HG03342 (cell line): Measurements from ENCODE around the gene GSTP1.
"Not testable (repeated sequence)": the region's sequence is repeated elsewhere in the genome, so short reads cannot be mapped to it uniquely, and the experiment has no call there.

Experiments
- ATAC-seq: cut with Tn5 transposase; IDR thresholded peaks from one replicate; pipeline ENCODE4 v1.9.1; 2021; ENCODE audit warnings: mild to moderate bottlenecking, moderate library complexity; ENCODE audit not compliant: unreplicated experiment

The GSTP1 gene

DNA sequence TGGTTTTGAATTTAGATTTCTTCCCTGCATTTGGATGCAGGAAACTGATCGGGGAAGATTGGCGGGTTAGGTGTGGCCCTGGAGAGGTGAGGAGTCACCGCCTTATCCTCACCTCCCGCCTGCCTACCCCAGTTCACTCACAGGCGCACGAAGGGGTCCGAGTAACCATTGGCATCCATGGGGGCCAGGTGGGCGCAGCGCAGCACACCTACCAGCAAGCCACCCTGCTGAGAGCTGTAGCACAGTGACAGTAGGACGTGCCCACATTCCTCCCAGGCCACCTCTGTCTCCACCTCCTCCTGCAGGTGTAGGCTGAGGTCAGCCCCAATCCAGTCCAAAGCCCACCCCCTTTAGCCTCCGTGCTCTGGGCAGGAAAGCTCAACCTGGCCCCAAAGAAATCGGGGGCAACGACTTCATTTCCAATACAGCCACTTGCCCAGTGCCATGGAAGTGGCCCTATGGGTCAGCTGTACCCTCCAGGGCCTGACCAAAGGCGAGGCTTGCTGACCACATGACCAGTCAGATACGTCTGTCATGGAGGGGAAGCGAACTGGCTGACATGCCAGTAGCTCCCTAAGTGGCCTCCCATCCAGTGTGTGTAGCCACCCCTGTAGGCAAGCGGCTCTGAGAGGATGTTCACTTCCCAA is 29.8 kb downstream of the GSTP1 start:
- no peak for ATAC-seq

DNA sequence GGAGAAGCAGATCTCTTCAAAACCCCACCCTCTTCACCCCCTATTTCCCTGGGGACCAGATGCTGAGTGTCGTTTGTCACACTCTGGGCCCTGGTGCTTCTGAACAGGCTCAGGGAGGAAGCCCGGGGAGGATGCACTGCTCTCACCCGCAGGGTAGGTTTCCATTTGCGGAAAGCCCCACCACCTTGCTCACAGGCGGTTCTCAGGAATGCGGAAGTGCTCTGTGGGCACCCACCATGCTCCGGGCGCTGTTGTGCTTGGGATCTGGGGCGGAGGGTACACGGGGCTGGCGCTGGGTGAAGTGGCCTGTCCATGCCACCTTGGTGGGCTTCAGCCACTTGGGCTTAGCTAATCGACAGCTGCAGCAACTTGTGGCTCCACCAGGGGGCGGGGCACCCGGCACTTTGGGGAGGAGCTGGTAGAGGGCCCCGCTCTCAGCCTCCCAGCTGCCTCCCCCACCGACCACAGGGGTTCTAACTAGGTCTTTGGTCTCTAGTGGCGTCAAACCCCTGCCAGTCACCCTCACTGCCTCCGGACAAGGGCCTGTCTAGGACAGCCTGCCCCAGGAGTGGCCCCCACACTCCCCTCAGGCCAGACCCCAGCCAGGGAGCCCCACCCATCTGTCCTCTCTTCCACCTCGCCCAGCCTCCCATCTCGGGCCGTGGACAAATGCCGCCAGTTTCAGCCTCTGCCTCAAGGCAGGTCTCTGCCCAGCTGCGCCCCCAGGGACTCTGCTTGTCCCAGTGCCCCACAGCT is 30.5 kb downstream of the GSTP1 start:
- peak; percentile 79 for ATAC-seq

- ATAC-seq = no peak
Measured at GRCh38 chr11:67614730-67615714, 31.4 kb downstream of the GSTP1 start.

DNA sequence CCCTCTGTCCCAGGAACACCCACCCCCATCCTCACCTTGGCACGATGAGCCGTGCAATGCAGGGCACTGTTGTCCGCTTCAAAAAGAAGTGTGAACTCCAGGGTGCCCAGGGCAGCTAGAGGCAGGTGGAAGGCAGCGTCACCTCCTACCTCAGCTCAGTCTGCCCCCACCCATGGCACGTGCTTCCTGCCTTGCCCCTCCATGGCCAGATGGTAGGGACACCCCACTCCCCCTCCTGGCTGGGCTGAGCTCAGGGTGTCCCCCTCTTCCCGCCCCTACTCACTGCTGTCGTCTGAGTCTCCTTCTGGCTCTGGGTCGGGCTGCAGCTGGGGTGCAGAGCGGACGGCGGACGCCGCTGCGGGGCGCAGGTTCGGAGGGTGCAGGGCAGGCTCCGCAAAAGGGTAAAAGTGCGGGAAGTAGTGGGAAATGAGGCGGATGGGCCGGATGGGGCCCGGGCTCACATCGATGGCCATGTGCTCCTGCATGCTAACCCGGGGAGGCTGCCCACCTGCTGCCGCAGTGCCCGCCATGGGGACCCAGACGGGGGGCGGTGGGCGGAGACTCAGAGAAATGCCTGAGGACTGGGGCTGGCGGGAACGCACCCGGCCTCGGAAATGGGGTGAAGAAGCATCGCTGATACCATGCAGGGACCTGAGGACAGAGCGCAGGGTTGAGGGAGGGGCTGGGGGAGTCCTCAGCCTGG is 32.3 kb downstream of the GSTP1 start:
- ATAC-seq = no peak

GRCh38 chr11:67616431-67617242 is 33.0 kb downstream of the GSTP1 start:
- ATAC-seq = no peak

DNA sequence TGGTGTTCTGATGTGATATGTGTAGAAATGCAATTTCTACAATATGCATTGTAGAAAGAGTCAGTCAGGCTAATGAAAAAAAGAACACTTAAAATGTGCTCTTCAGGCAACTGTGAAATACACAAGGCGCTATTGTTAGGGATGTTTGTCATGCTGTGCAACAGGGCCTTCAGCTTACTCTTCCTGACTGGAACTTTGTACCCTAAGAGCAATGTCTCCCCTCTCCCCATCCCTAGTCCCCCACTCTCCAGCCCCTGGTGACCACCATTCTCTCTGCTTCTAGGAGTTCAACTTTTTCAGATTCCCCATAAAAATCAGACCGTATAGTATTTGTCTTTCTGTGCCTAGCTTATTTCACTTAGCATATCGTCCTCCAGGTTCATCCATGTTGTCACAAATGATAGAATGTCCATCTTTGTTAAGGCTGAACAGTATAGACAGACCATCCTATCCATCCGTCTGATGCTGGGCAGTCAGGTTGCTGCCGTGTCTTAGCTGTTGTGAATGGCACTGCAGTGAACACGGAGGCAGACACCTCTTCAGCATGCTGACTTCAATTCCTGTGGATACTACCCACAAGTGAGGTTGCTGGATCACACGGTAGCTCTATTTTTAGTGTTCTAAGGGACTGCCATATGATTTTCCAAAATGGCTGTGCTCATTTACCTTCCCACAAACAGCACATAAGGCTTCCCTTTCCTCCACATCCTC is 33.8 kb downstream of the GSTP1 start:
- ATAC-seq = no peak

GRCh38 chr11:67618901-67619659 is 35.5 kb downstream of the GSTP1 start:
- not testable (repeated sequence) for ATAC-seq

GRCh38 chr11:67619683-67620618 is 36.3 kb downstream of the GSTP1 start:
- not testable (repeated sequence) for ATAC-seq

DNA sequence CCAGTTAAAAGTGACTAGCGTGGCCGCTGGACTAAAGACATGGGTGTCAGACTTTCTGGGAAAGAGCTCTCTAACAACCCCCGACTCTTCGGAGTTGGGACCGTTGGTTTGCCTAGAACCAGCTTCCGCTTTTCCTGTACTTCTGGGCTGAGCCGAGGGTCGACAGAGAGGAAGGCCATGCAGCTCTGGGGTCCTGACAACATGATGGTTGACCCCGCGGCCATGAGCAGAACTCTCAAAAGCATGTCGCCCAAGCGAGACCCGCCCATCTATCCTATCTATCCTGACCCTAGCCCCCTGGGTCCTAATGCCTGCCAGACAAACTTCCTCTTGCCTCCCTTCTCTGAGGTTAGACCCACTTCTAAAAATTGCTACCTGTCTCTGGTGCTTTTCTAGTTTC is 37.0 kb downstream of the GSTP1 start:
- not testable (repeated sequence) for ATAC-seq

GRCh38 chr11:67621928-67622327 is 38.3 kb downstream of the GSTP1 start:
- not testable (repeated sequence) for ATAC-seq

DNA sequence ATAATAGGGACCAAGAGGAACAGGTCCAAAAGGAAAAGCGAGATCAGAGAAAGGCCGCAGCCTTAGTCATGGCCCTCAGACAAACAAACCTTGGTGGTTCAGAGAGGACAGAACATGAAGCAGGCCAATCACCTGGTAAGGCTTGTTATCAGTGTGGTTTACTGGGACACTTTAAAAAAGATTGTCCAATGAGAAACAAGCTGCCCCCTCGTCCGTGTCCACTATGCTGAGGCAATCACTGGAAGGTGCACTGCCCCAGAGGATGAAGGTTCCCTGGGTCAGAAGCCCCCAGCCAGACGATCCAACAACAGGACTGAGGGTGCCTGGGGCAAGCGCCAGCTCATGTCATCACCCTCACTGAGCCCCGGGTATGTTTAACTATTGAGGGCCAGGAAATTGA is 39.3 kb downstream of the GSTP1 start:
- ATAC-seq = not testable (repeated sequence)

DNA sequence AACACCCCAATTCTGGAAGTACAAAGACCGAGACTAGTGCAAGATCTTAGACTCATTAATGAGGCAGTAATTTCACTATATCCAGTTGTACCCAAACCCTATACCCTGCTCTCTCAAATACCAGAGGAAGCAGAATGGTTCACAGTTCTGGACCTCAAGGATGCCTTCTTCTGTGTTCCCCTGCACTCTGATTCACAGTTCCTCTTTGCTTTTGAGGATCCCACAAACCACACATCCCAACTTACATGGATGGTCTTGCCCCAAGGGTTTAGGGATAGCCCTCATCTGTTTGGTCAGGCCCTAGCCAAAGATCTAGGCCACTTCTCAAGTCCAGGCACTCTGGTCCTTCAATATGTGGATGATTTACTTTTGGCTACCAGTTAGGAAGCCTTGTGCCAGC is 40.2 kb downstream of the GSTP1 start:
- ATAC-seq = not testable (repeated sequence)

DNA sequence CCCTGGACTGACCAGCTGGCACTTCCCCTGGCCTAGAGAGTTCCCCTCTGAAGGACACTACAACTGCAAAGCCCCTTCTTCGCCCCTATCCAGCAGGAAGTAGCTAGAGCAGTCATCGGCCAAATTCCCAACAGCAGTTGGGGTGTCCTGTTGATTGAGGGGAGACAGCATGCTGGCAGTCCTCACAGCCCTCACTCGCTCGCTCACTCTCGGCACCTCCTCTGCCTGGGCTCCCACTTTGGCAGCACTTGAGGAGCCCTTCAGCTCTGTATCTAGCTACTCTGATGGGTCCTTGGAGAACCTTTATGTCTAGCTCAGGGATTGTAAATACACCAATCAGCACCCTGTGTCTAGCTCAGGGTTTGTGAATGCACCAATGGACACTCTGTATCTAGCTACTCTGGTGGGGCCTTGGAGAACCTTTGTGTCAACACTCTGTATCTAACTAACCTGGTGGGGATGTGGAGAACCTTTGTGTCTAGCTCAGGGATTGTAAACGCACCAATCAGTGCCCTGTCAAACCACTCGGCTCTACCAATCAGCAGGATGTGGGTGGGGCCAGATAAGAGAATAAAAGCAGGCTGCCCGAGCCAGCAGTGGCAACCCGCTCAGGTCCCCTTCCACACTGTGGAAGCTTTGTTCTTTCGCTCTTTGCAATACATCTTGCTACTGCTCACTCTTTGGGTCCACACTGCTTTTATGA is 42.7 kb downstream of the GSTP1 start:
- ATAC-seq = not testable (repeated sequence)

GRCh38 chr11:67626970-67627369 is 43.4 kb downstream of the GSTP1 start:
- ATAC-seq = no peak

DNA sequence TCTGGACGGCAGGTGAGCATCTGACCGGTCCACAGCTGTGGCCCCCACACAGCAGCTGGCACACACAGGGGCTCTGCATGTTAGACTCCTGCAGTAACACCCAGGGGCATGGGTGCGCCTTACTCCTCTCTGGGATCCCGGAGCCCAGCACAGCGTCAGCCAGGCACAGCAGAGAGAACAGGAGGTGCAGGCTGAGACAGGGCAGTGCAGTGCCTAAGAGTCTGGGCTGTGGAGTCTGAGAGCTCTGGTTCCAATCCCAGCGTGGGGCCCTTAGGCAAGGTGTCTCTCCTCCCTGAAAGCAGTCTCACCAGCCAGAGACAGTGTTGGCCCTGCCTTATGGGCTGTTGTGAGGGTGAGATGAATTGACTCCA is 43.8 kb downstream of the GSTP1 start:
- ATAC-seq = no peak

DNA sequence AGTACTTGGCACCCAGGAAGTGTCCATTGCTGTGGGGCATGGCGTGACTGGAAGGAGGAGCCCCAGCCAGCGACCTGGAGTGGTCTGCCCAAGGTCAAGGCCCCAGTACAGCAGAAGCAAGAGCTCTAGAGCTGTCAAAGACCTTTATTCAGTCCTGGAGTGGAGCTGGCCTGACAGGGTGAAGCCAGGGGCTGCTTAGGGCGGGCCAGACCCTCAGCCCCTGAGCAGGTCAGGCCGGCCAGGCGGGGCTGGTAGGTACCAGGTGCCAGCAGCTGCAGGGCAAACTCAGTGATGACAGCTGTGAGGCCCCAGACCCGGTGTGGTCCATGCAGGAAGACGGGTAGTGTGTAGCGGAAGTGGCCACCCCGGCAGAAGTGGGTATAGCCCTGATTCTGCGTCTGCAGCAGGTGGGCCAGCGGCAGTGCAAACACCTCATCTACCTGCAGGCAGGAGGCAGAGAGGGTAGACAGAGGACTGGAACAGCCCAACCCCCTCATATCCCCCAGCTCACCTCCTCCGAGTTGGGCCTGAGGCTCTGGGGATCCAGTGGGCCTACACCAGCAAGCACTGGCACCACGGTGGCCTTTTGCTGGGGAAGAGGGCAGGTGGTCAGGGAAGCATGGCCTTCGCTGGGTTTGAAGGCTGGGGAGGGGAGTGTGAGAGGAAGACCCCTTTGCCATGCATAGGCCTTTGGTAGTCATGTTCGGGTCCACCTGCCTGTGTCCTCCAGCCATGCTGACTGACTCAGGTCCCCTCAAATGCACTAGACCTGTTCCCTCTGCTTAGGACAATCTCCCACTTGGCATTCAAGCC is 44.4 kb downstream of the GSTP1 start:
- no peak for ATAC-seq
